MM.1S (cell line): ENCODE data around the gene ABCA13.

Experiments
- DNase-seq: peaks from one replicate; pipeline ENCODE4 v3.0.0-alpha.2; 2015
- H2AFZ ChIP-seq: fragments of 300-600 bp; sonication (generic); 2 replicates; pipeline ENCODE4 v1.6.0; 2016; ENCODE audit warnings: antibody characterized with exemption, low read length
- H3F3A ChIP-seq: fragments of 300-600 bp; sonication (generic); 2 replicates; pipeline ENCODE4 v1.6.1; 2016; ENCODE audit warnings: mild to moderate bottlenecking, antibody characterized with exemption, low read length, moderate library complexity, mixed read lengths; ENCODE audit not compliant: insufficient read depth
- H3K27ac ChIP-seq: fragments of 300-600 bp; sonication (generic); 2 replicates; pipeline ENCODE4 v1.5.1; 2016; ENCODE audit warnings: mild to moderate bottlenecking, low read length
- H3K27me3 ChIP-seq: fragments of 300-600 bp; sonication (generic); replicated peaks from 2 replicates; pipeline ENCODE4 v1.6.0; 2016; ENCODE audit warnings: low read length; ENCODE audit not compliant: insufficient read depth
- H3K36me3 ChIP-seq: fragments of 300-600 bp; sonication (generic); replicated peaks from 2 replicates; pipeline ENCODE4 v1.6.1; 2016; ENCODE audit warnings: mild to moderate bottlenecking, low read length, mixed read lengths; ENCODE audit not compliant: insufficient read depth
- H3K4me1 ChIP-seq: fragments of 300-600 bp; sonication (generic); 2 replicates; pipeline ENCODE4 v1.6.1; 2016; ENCODE audit warnings: low read length, mixed read lengths
- H3K4me2 ChIP-seq: fragments of 300-600 bp; sonication (generic); 2 replicates; pipeline ENCODE4 v1.6.0; 2016; ENCODE audit warnings: low read depth, low read length
- H3K4me3 ChIP-seq: fragments of 300-600 bp; sonication (generic); 2 replicates; pipeline ENCODE4 v1.5.1; 2016; ENCODE audit warnings: low read length, mixed read lengths
- H3K79me2 ChIP-seq: fragments of 300-600 bp; sonication (generic); 2 replicates; pipeline ENCODE4 v1.6.1; 2016; ENCODE audit warnings: mixed run types, low read length, mixed read lengths
- H3K9ac ChIP-seq: fragments of 300-600 bp; sonication (generic); 2 replicates; pipeline ENCODE4 v1.6.1; 2016; ENCODE audit warnings: low read length, mixed read lengths
- H3K9me2 ChIP-seq: fragments of 300-600 bp; sonication (generic); replicated peaks from 2 replicates; pipeline ENCODE4 v1.6.1; 2016; ENCODE audit warnings: mild to moderate bottlenecking, low read length, mixed read lengths; ENCODE audit not compliant: insufficient read depth
- H3K9me3 ChIP-seq: fragments of 300-600 bp; sonication (generic); replicated peaks from 2 replicates; pipeline ENCODE4 v1.6.1; 2016; ENCODE audit warnings: mild to moderate bottlenecking, low read length, mixed read lengths; ENCODE audit not compliant: insufficient read depth
- H4K20me1 ChIP-seq: fragments of 300-600 bp; sonication (generic); 2 replicates; pipeline ENCODE4 v1.6.1; 2016; ENCODE audit warnings: mild to moderate bottlenecking, low read length, moderate library complexity, mixed read lengths; ENCODE audit not compliant: insufficient read depth
- CTCF ChIP-seq: fragments of 300-600 bp; sonication (generic); IDR thresholded peaks from 2 replicates; pipeline ENCODE4 v1.5.1; 2016; ENCODE audit warnings: antibody characterized with exemption, low read length, mixed read lengths
- EZH2 ChIP-seq: fragments of 300-600 bp; sonication (generic); optimal IDR thresholded peaks from 2 replicates; pipeline ENCODE3; 2017; ENCODE audit warnings: low read depth, mild to moderate bottlenecking, antibody characterized with exemption, low read length, mixed read lengths
- EZH2phosphoT487 ChIP-seq: fragments of 300-600 bp; sonication (generic); IDR thresholded peaks from 2 replicates; pipeline ENCODE4 v1.6.1; 2018; ENCODE audit warnings: antibody characterized with exemption, low read length

The ABCA13 gene

DNA sequence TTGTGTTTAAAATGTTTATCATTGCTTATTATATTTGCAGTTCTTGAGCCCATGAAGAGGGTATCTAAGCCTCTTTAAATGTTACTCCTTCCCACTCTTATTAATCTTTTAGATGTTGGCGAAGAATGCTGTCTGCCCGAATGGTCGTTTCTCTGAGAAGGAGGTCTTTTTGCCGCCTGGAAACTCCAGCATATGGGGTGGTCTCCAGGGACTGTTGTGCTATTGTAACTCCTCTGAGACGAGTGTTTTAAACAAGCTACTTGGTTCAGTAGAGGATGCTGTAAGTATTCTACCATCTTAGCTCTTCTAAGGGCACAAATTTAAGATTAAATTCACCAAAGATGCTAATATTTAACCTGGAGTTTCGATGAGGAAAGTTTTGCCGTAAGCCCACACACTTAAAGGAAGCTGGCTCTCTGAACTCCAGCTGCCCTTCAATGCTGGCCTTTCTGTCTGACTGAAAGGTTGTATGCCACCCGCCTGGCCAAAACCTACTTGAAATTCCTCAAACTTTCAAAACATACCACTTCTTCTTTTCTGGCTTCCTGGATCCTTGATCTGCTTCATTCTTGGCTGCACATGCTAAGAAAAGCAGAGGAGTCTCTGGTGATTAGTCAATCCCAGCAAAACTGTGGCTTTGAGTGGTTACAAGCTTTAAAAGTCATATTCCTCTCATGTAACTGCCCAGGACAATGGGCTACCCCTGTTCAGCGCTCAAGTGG lies 74.7 kb downstream of the ABCA13 start:
- H3K27me3 ChIP-seq: no peaks in the 10 kb centered on the region
- H3F3A ChIP-seq: no peaks in the 10 kb centered on the region
- no peaks in the 10 kb centered on the region for H3K4me1 ChIP-seq
- no peaks in the 10 kb centered on the region for H3K79me2 ChIP-seq
- H3K9ac ChIP-seq: no peak overlapping the region
- H4K20me1 ChIP-seq: no peaks in the 10 kb centered on the region
- H3K9me3 ChIP-seq: no peaks in the 10 kb centered on the region
- no peaks in the 10 kb centered on the region for H3K9me2 ChIP-seq
- H3K36me3 ChIP-seq: no peaks in the 10 kb centered on the region
- no peak overlapping the region for H3K4me2 ChIP-seq
- H3K4me3 ChIP-seq: no peak overlapping the region
- no peak overlapping the region for H3K27ac ChIP-seq
- no peak overlapping the region for H2AFZ ChIP-seq
- no peak for DNase-seq
- TF ChIP-seq CTCF (no peak), EZH2 (no peak), EZH2phosphoT487 (no peak)

GRCh38 chr7:48249166-48249565 lies 77.9 kb downstream of the ABCA13 start:
- H3K9me3 ChIP-seq: no peaks in the 10 kb centered on the region
- H3K4me2 ChIP-seq: no peak overlapping the region
- H3K36me3 ChIP-seq: no peaks in the 10 kb centered on the region
- H3K27ac ChIP-seq: no peak overlapping the region
- TF ChIP-seq EZH2 (no peak), CTCF (no peak), EZH2phosphoT487 (no peak)
- H3K9ac ChIP-seq: no peak overlapping the region
- no peaks in the 10 kb centered on the region for H3K9me2 ChIP-seq
- DNase-seq: no peak
- no peak overlapping the region for H3K4me3 ChIP-seq
- peaks cover 15% of the 10 kb centered on the region for H3K4me1 ChIP-seq
- H3F3A ChIP-seq: 0 out of 2 replicates have a peak, but pooled peaks cover 7% of the 10 kb centered on the region
- H4K20me1 ChIP-seq: no peaks in the 10 kb centered on the region
- H2AFZ ChIP-seq: no peak overlapping the region
- H3K27me3 ChIP-seq: no peaks in the 10 kb centered on the region
- H3K79me2 ChIP-seq: no peaks in the 10 kb centered on the region

DNA sequence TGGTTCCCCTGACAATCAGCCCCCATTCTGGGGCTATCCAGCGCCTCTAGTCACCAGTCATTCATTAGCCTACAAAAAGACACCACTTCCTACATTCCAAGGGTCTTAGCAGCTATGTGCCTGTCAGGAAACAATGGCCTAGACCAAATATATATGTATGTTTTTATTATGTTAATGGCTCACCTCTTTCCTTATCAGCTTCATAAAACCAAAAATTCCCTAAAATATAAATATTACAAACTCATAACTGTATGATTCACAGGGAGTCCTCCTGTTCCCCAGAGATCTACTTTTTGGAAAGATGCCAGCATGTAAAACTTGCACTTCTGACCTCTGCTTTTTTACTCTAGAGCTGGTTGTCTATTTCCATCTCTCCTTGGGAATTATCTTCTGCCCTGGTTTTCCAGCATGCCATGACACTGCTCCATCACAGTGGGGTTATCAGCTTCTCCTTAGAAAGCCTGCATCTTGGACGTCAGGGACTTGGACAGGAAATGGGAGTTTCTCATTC lies 79.2 kb downstream of the ABCA13 start:
- H3K4me2 ChIP-seq: no peak overlapping the region
- no peaks in the 10 kb centered on the region for H3K9me2 ChIP-seq
- H3F3A ChIP-seq: peaks cover 16% of the 10 kb centered on the region
- no peaks in the 10 kb centered on the region for H3K36me3 ChIP-seq
- no peaks in the 10 kb centered on the region for H3K79me2 ChIP-seq
- no peak overlapping the region for H3K9ac ChIP-seq
- H2AFZ ChIP-seq: no peak overlapping the region
- no peaks in the 10 kb centered on the region for H4K20me1 ChIP-seq
- TF ChIP-seq EZH2 (no peak), CTCF (no peak), EZH2phosphoT487 (no peak)
- H3K27ac ChIP-seq: no peak overlapping the region
- H3K27me3 ChIP-seq: no peaks in the 10 kb centered on the region
- no peaks in the 10 kb centered on the region for H3K9me3 ChIP-seq
- H3K4me1 ChIP-seq: peaks cover 23% of the 10 kb centered on the region
- H3K4me3 ChIP-seq: no peak overlapping the region
- DNase-seq: no peak
